Measurements from ENCODE around the gene SVIL.
"Not testable (repeated sequence)": the region's sequence is repeated elsewhere in the genome, so short reads cannot be mapped to it uniquely, and the experiment has no call there.

SVIL gene

GRCh38 chr10:29515104-29515503 is 119.7 kb downstream of the SVIL start:
- DNase-seq (ENCODE audit: low read depth) = not testable (repeated sequence)

DNA sequence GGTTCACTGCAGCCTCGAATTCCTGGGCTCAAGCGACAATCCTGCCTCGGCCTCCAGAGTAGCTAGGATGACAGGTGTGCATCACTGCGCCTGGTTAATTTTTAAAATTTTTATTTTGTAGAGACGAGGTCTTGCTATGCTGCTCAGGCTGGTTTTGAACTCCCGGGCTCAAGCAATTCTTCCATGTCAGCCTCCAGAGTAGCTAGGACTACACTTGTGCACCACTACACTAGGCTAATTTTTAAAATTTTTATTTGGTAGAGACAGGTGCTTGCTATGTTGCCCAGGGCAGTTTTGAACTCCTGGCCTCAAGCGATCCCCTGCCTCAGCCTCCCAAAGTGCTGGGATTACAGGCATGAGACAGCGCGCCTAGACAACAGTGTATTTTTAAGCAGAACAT is 120.5 kb downstream of the SVIL start:
- no peak for DNase-seq (ENCODE audit: low read depth)

DNA sequence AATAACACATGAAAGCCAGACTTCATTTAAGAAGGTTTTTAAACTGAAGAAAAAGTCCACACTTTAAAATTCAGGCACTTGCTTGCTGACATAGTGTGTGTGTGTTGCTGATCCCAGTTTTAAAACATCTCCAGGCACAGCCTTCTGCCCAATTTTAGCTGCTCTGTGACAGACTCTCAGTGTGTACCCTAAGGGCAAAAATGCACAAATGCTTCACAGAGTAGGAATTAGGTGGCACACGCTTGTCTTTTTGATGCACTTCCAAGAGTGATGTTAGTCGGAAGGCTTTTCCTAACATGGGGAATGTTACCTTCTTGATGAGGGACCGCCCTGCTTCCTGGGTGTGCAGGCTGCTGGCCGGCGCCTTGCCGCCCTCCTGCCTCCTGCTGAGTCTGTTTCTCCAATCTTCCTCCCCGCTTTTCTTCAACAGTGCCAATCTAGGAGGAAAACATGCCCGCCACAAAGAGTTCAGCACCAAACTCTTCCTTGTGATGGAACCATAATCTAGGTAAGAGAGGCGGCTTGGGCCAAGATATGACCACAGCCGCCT is 122.3 kb downstream of the SVIL start:
- peak; percentile 32 for DNase-seq (ENCODE audit: low read depth)

DNA sequence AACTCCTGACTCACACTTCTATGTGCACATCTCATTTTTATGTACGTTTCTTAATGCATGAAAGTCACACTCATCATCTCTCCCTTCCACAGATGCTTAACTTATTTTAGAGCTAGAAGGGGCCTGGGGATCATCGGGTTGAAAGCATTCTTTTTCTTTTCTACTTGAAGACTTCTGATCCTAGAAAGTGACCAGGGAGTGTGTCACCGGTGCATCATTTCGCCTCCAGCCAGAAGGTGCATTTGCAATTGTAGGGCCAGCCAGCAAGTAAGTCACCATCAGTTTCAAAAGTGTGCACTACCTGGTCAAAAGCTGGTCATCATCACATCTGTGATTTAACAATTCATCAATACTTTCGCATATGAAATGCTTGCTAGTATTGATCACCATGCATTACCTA is 123.0 kb downstream of the SVIL start:
- not testable (repeated sequence) for DNase-seq (ENCODE audit: low read depth)

DNA sequence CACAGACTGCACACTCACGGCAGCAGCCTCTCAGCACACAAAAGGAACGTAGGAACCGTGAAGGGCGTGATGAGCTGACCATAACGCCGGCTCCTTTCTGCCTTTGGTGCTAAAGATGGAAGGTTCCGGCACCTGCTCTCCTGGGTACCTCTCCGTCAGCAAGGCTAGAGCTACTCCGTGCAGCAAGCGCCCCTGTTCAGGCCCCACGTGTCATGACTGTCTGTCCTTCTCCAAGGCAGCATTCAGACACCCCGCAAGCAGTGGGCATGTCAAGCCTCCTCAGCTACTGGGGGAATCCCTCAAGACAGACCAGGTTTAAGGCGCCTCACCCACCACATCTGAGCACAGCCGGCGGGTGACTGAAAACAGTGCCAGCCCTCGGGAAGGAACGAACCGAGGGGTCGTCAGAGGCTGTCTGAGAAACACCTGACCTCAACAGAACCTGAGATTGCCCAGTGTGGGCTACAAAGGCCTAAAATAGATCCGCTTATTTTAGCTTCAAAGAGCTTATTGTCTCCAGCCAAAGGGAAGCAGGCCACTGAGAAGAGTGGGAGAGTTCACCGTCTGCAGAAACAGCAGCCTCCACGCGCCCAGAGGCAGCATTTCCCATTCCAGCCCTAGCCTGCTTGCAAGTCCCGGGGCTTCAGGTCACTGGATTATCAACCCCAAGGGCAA is 124.2 kb downstream of the SVIL start:
- not testable (repeated sequence) for DNase-seq (ENCODE audit: low read depth)

GRCh38 chr10:29508554-29509244 is 126.1 kb downstream of the SVIL start:
- DNase-seq (ENCODE audit: low read depth) = no peak

GRCh38 chr10:29507750-29508149 is 127.0 kb downstream of the SVIL start:
- not testable (repeated sequence) for DNase-seq (ENCODE audit: low read depth)

DNA sequence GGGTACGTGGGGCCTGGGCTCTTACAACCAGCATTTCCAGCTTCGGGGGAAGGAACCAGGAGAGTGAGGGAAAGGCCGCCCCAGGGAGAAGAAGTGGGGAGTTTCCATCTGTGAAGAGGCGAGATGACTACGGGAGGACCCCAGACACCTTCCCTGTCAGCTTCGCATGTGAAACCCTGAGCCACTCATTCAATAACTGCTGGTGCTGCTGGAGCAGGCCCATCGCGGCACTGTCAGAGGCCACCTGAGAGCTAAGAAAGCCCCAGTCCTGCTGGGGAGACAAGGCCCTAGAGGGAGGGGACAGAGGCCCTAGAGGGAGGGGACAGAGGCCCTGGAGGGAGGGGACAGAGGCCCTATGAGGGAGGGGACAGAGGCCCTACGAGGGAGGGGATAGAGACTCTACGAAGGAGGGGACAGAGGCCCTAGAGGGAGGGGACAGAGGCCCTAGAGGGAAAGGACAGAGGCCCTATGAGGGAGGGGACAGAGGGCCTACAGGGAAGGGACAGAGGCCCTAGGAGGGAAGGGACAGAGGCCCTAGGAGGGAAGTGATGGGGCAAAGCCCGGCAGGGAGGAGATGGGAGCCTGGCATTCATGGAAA is 128.3 kb downstream of the SVIL start:
- DNase-seq (ENCODE audit: low read depth) = not testable (repeated sequence)

DNA sequence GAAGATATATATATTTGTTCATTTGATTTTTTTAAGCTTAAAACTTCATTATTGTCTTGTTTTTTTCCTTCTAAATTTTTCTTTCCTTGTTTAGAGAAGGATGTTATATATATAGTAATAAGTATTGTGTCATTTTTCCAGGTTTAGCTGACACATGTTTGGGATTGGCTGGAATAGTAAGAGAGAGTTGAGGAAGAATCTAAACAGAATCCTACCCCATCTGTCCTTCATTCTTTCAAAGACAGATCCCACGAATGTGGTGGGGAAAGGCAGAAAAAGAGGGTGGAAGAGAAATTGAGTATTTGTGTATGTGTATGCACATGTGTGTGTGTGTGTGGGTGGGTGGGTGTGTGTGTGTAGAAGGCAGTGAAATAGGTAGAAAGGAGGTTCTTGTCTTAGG is 132.4 kb downstream of the SVIL start:
- DNase-seq (ENCODE audit: low read depth) = no peak

DNA sequence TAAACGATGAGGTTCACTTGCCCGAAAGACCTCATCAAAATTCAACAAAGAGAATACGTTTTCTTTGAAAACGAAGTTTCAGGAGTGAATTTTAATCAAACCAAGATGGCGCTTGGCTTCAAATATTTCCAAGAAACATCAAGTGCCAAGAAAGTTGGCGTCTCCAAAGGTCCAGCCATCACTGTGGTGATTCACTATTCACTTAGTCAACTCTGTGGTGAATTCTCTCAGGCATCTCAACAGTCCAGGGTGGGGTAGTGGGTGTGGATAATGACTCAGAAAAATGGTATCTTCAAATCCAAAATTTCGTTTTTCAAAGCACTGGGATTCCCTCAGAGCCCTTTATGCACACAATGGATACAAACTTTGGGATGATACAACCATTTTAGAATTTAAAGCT is 133.1 kb downstream of the SVIL start:
- peak; percentile 86 for DNase-seq (ENCODE audit: low read depth)

- DNase-seq (ENCODE audit: low read depth) = no peak
These were observed 134.7 kb downstream of the SVIL start for GRCh38 chr10:29499993-29500537.

DNA sequence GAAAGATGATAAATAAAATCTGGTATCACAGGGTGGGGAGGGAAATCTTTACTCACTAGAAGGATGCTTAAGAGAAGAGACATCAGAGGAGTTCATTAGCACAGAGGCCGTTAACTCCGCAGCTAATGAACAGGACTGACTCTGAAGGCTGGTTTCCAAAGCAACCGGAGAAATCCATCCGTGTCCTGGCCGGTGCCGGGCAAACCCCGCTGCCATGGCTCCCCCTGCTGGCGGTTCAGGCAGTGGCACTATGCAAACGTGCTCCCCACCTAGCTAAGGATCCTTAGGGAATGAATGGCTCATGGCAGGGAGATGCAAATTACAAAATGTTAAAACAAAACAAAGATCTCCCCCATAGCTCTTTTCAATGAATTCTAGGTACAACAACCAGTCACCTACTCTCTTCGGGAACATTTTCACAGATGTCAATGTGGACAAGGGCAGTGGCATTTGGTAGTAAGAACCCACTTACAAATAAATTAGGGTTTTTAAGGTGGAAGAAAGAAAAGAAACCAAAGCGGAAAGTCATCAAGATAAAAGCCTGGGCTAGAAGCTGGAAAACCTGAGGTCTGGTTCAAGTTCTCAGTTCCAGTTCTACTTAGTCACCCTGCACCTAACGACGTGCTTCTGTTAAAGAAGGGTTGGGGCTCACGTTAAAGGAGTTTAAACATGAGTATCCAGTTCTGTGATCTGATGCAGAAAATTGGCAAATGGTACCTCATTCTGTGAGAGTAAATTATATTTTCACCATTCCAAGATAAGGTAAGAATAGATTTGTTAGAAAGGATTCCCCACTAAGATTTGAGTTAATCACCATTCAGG is 138.2 kb downstream of the SVIL start:
- DNase-seq (ENCODE audit: low read depth) = peak; percentile 73

DNA sequence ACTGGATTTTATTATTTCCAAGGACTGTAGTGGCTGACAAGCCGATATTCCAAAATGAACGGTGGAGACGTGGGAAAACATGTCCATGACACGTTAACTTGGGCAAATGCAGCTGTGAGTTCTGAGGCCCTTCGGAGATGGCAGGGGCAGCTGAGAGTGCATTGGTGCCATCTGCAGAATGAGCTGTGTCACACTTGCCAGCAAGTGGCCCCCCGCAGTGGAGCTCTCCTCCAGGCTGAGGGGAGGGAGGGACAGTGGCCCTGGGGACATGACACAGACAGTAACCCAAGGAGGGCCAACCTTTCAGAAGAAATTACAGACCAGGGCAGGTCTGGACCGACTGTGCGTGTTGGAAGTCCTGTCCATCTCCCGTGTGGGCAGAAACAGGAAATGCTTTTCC is 139.4 kb downstream of the SVIL start:
- DNase-seq (ENCODE audit: low read depth) = peak; percentile 18

- no peak for DNase-seq (ENCODE audit: low read depth)
These were observed 141.1 kb downstream of the SVIL start for GRCh38 chr10:29493697-29494096.

DNA sequence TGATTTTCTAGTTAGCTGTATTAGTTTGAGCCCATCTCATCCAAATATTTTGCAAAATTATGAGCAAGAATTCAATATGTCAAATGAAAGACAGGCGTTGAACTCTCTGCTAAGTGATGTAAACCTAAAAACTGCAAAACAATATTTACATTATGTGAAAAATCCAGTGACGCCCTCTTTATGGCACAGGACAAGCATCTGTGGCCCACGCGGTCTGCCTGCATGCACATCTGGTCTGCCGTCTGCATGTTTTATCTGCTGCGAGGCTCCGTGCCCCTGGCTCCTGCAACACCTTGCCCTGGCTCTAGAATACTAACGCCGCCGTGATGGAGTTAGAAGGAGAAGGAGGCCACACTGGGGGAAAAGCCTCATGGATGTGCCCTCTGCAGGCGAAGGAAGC is 142.0 kb downstream of the SVIL start:
- DNase-seq (ENCODE audit: low read depth) = no peak

GRCh38 chr10:29491918-29492317 is 142.9 kb downstream of the SVIL start:
- no peak for DNase-seq (ENCODE audit: low read depth)

DNA sequence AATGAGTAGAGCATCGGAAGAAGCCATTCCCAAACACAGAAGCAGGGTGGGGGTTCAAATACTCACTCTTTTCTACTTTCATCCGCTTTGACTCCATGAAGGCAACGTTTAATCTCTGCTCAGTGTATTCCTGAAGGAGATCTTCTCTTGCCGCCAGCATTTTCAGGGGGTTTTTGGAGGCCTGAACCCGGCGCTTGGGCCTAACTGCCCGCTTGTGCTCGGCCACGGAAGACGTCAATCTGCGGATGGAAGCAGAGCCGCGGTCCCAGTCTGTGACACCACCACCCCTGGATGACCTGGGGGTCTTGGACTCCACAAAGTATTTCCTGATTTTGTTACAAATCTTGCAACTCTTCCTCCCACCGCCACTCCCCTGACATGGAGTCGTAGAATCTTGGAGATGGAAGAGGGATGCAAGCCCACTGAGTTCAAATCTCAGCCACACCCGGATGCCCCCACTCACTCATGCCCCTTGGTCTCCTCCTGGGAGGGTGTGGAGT is 143.9 kb downstream of the SVIL start:
- not testable (repeated sequence) for DNase-seq (ENCODE audit: low read depth)

GRCh38 chr10:29488471-29488870 is 146.3 kb downstream of the SVIL start:
- DNase-seq (ENCODE audit: low read depth) = not testable (repeated sequence)

DNA sequence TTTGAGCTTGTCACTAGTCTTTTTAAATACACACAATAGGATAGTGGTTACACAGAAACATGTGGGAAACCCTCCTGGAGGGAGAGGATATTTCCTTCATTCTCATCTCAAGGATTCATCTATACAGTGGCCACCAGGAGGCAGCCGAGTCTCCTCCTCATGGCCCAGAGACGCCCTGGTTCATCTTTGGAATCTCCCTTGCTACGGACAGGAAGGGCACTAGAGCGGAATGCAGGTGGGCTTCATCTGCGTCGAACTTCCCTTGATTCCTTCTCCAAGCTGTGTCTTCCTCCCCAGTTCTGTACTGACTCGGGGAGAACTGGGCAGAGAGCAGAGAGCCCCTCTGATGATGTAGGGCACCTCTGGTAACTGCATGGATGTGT is 146.9 kb downstream of the SVIL start:
- not testable (repeated sequence) for DNase-seq (ENCODE audit: low read depth)

GRCh38 chr10:29487032-29487883 is 147.5 kb downstream of the SVIL start:
- not testable (repeated sequence) for DNase-seq (ENCODE audit: low read depth)

- DNase-seq (ENCODE audit: low read depth) = no peak
These were observed 148.3 kb downstream of the SVIL start for GRCh38 chr10:29486433-29486832.
